ENCODE measurements around the gene PSMG4.

- no peak for TF ChIP-seq FOXM1 (IDR thresholded peaks at IDR 0.05; ENCODE audit: borderline replicate concordance)
- no peak for TF ChIP-seq FOXA1 (IDR thresholded peaks at IDR 0.05)
- no peak for TF ChIP-seq TARDBP (IDR thresholded peaks at IDR 0.05)
- no peak for TF ChIP-seq L3MBTL2 (conservative IDR thresholded peaks at IDR 0.05)
- no peak for TF ChIP-seq FOXK2 (IDR thresholded peaks at IDR 0.05)
- no peak for TF ChIP-seq SUZ12 (IDR thresholded peaks at IDR 0.05)
- TF ChIP-seq ARNT (IDR thresholded peaks at IDR 0.05): no peak
- no peak for TF ChIP-seq BHLHE40 (IDR thresholded peaks at IDR 0.05; ENCODE audit: borderline replicate concordance)
- no peak for TF ChIP-seq ZNF384 (IDR thresholded peaks at IDR 0.05)
- TF ChIP-seq, protein P1, sequence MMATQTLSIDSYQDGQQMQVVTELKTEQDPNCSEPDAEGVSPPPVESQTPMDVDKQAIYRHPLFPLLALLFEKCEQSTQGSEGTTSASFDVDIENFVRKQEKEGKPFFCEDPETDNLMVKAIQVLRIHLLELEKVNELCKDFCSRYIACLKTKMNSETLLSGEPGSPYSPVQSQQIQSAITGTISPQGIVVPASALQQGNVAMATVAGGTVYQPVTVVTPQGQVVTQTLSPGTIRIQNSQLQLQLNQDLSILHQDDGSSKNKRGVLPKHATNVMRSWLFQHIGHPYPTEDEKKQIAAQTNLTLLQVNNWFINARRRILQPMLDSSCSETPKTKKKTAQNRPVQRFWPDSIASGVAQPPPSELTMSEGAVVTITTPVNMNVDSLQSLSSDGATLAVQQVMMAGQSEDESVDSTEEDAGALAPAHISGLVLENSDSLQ (IDR thresholded peaks at IDR 0.05): no peak
- no peak for TF ChIP-seq SP1 (IDR thresholded peaks at IDR 0.05)
- TF ChIP-seq NFRKB (IDR thresholded peaks at IDR 0.05): no peak
These were observed 10.7 kb downstream of the PSMG4 start for GRCh38 chr6:3269281-3269975.
